IPS-15b (cell line): Measurements from ENCODE around the gene FLNB.
A peak's percentile ranks its signal among the peaks of the same experiment; 100 is the strongest.

Experiments
- H3K27me3 ChIP-seq: one replicate; pipeline ENCODE4 v1.6.1; 2013; ENCODE audit warnings: low read length; ENCODE audit not compliant: control insufficient read depth, insufficient read depth
- H3K36me3 ChIP-seq: one replicate; pipeline ENCODE4 v1.6.1; 2013; ENCODE audit warnings: low read length; ENCODE audit not compliant: control insufficient read depth, insufficient read depth
- H3K4me1 ChIP-seq: one replicate; pipeline ENCODE4 v1.6.1; 2013; ENCODE audit warnings: mild to moderate bottlenecking, low read length; ENCODE audit not compliant: control insufficient read depth, insufficient read depth
- H3K4me3 ChIP-seq: one replicate; pipeline ENCODE4 v1.5.1; 2013; ENCODE audit warnings: low read depth, low read length
- H3K9ac ChIP-seq: one replicate; pipeline ENCODE4 v1.6.1; 2013; ENCODE audit warnings: low read depth, mild to moderate bottlenecking, low read length
- H3K9me3 ChIP-seq: one replicate; pipeline ENCODE4 v1.6.1; 2013; ENCODE audit warnings: mild to moderate bottlenecking, low read length; ENCODE audit not compliant: control insufficient read depth, insufficient read depth

The FLNB gene

DNA sequence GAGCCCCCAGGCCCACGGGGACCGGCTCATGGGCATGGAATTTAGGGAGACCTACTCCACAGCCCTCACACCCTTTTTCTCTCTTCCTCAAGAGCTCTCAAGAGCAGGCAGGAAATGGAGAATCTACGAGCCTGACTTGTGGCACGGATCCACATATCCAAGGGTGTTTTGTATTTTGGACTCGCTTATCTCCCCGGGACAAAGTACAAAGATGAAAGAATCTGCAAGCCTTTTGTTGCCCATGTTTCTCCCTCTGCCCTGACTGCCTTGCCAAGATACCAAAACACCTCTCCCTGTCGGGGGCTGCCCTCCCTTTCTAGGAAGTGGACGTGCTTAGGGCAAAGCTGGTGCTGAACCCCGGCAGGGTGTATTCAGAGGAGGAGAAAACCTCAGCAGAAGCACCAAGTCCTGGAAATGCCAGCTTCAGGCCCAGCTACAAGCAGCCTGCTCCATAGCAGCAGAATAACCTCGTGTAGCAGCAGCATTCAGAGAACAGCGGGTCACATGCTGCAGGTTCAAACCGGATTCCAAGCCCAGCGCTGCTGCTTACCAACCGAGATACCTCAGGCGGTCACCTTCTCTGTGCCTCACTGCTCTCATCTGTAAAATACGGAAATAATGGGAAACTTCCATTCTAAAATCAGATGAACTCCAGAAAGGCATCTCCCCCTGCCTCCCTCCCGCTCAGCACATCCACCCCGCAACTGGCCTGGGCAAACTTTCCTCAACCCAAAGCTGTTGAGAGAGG, 167.4 kb downstream of the FLNB start:
- no peak overlapping the region for H3K4me3 ChIP-seq
- H3K9me3 ChIP-seq: no peaks in the 10 kb centered on the region
- peaks cover under 1% of the 10 kb centered on the region for H3K36me3 ChIP-seq
- peaks cover 27% of the 10 kb centered on the region for H3K4me1 ChIP-seq
- peaks cover 11% of the 10 kb centered on the region for H3K27me3 ChIP-seq
- H3K9ac ChIP-seq: no peak overlapping the region

DNA sequence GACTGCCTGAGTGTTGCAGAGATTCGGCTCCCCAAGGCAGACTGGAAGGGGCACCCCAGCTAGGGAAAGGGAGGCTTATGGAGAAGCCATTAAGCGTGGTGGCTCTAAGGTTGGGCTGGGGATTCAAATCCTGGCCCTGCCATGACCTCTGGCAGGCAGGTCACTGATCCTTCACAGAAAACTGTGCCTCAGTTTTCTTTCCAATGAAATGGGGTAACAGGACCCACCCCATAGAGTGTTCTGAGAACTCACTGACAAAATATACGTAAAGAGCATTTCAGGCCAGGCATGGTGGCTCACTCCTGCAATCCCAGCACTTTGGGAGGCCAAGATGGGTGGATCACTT, 167.9 kb downstream of the FLNB start:
- Histone ChIP-seq H3K27me3 (peaks cover 11% of the 10 kb centered on the region), H3K4me3 (no peak overlapping the region), H3K36me3 (no peaks in the 10 kb centered on the region), H3K9ac (no peak overlapping the region), H3K9me3 (no peaks in the 10 kb centered on the region), H3K4me1 (peaks cover 27% of the 10 kb centered on the region)

DNA sequence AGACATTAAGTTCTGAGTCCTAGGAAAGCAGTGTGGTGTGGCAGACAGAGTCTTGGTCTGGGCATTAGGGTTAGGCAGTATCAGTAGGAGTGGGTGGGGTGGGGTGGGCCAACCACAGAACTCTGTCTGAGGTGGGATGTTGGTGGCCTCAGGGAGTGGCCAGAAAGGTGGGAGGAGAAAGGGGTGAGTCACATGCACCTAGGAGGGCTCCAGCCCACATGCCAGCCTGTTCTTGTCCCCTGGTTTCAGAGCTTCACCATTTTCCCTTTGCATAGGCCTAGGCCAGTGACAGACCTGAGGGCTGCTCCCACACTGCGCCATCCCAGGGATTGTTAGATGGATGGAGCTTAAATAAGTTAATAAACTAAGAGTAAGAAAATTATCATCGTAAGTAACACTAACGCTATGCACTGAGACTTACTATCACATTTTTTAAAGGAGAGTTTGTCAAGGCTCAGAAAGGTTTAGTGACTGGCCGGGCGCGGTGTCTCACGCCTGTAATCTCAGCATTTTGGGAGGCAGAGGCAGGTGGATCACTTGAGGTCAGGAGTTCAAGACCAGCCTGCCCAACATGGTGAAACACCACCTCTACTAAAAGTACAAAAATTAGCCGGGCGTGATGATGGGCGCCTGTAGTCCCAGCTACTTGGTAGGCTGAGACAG, 168.7 kb downstream of the FLNB start:
- Histone ChIP-seq H3K9ac (no peak overlapping the region), H3K4me3 (no peak overlapping the region), H3K9me3 (no peaks in the 10 kb centered on the region), H3K4me1 (peaks cover 24% of the 10 kb centered on the region), H3K36me3 (no peaks in the 10 kb centered on the region), H3K27me3 (peaks cover 11% of the 10 kb centered on the region)

DNA sequence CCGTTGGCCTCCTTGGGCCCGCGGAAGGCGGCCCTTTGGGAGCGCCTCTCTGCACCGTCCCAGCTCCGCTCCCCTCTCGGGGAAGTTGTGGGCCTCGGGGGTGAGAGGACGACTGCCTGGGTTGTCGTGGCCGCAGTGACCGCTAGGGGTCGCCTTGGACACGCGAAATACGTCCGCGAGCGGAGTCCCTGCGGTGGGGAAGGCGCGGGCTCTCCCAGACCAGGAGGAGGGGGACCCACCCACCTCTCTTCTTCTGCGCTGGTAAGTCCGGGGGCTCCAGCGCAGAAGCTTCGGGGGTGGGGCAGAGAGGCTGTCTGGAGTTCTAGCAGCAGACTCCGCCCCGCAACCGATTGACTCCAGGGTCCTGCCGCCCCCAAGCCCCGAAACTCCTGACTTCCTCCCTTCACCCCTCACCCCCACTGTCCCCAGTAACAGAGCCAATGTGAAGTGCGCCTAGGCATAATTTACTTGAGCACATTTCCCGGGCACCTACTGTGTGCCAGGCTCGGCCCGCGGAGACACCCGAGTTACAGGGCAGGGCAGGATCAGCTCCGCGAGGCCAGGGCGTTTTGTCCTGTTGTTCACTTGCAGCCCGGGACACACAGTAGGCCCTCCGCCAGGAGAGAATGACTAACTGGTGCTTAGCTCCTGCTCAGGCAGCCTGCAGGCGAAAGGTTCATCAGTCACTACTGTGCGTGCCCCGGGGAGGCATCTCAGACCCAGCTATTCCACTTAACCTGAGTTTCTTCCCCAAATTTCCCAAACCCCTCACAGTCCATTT, 169.7 kb downstream of the FLNB start:
- Histone ChIP-seq H3K9ac (no peak overlapping the region), H3K9me3 (no peaks in the 10 kb centered on the region), H3K36me3 (no peaks in the 10 kb centered on the region), H3K27me3 (peaks cover 11% of the 10 kb centered on the region), H3K4me3 (peak overlapping the region; percentile 50), H3K4me1 (peaks cover 24% of the 10 kb centered on the region)

DNA sequence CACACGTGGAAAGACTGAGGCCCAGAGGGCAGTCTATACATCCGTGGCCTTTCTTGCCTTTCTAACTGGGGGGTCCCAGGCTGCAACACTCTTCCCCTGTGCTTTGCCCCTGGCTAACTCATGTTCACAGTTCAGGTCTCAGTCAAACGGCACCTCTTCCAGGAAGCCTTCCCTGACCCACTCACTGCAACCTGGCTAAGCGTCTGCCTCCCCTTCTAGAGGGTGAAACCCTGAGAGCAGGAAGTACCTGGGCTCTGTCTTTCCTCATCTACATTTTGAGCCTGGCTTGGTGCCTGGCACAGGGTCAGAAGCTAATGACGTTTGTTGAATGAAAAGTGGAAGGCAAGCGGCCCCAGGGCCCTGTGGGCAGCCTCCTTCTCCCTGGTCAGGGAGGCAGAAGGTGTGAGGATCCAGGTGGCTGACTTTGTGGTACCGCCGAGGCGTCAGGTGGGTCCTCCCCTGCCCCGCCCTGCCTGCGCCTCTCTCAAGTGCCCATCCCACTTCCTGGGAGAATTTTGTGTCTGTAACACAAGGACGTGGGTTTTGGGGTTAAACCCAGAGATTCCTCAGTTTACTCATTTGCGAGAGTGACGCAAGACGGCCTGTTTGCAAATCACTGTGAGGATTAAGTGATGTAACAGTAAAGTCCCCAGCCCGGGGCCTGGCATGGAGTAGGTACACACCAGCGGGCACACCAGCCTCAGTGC, 170.5 kb downstream of the FLNB start:
- H3K4me3 ChIP-seq: peak overlapping the region; percentile 50
- no peaks in the 10 kb centered on the region for H3K9me3 ChIP-seq
- no peak overlapping the region for H3K9ac ChIP-seq
- H3K27me3 ChIP-seq: peaks cover 11% of the 10 kb centered on the region
- peaks cover 18% of the 10 kb centered on the region for H3K4me1 ChIP-seq
- H3K36me3 ChIP-seq: no peaks in the 10 kb centered on the region

DNA sequence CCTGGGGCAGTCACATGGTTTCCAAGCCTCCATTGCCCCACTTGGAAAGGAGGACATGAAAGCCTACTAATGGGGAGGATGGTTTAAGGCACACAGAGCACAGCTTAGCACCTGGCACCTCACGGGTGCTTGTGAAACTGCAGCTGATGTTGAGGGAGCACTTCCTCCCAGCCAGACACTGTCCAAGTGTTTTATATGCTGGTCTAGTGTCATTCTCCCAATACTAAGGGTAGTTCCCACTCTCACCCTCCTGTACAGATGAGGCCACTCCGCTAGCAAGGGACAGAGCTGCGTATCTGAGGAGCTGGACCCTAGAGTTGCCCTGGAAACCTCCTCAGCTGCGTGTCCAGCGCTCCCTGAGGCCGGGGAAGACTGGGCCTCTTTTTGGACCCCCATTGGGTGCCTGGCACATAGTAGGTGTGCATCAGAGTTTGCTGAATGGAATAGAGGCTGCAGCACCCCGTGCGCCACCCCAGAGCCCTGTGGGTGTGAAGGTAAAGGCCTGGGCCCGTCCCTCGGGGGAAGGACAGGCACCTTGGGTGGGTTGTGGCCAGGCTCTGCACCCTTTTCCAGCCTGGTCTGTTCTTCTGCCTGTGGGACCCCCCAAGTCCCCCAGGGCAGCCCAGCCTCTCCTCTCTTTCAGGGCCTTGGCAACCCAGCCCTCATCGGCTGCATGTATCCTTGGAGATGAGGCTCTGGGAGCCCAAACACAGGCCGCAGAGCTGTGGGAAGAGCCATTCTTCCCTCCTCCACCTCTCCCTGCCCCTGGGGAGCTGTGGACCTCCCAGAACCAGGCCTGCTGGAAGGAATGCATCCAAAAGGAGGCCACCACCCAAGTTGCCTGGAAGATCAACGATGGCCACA, 171.2 kb downstream of the FLNB start:
- Histone ChIP-seq H3K27me3 (peaks cover 11% of the 10 kb centered on the region), H3K4me3 (no peak overlapping the region), H3K9ac (no peak overlapping the region), H3K36me3 (no peaks in the 10 kb centered on the region), H3K9me3 (no peaks in the 10 kb centered on the region), H3K4me1 (peaks cover 12% of the 10 kb centered on the region)

DNA sequence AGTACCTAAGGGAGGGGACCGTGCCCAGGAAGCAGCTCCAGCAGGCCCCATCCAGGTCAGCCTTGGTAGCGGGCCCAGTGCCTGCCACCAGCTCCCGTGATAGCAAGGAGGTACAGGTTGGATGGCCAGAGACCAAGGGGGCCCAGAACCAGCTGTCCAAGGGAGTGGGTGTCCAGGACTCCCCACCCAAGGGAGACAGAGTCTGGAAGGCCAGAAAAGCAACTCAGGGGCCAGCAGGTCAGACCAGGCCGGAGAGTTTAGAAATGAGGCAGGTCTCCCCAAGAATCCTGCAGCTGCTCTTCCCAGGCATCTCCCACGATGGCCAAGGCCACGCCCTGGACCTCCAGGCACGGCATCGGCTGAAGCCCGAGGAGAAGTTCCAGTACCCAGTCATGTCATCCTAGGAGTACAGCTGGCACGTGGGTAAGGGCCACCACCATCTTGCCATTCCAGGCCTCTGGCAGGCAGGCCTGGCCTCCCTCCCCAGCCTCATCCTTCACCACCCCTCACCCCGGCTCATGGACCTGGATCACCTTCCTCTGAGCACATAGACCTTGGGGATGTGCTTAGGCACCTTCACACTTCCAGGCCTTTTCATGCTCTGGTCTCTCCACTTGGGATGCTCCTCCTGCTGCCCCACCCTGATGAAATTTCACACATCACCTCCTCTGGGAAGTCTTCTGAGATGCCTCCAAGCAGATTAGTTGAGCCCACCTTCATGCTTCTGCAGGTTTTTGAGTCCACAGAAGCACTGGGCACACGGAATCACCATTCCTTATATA, 172.1 kb downstream of the FLNB start:
- peaks cover 10% of the 10 kb centered on the region for H3K4me1 ChIP-seq
- no peaks in the 10 kb centered on the region for H3K9me3 ChIP-seq
- H3K27me3 ChIP-seq: peaks cover 11% of the 10 kb centered on the region
- no peaks in the 10 kb centered on the region for H3K36me3 ChIP-seq
- H3K4me3 ChIP-seq: no peak overlapping the region
- H3K9ac ChIP-seq: no peak overlapping the region

DNA sequence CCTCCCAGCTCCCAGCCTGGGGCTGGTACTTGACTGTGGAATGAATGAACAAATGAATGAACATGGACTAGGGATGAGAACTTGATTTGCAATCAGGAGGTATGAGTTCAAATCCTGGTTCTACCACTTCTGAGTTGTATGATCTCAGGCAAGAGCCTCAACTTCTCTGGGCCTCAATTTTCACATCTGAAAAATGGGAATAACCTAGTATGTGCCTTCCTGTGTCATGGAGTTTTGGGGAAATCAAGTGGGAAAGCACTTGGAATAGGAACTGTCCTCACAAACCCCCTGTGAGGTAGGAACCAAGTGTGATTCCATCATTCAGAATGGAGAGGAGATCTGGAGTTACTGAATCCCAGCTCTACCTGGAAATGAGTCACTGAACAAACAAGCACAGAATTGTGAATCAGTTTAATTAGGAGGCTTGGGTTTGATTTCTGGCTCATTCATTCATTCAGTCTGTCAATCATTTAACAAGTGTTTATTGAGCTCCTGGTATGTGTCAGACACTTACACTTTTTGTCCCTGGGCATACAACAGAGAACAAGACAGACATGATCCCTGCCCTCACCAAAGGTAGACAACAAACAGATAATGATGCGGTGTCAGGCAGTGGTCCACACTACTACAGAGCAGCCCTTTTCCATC, 172.8 kb downstream of the FLNB start:
- H3K9ac ChIP-seq: no peak overlapping the region

DNA sequence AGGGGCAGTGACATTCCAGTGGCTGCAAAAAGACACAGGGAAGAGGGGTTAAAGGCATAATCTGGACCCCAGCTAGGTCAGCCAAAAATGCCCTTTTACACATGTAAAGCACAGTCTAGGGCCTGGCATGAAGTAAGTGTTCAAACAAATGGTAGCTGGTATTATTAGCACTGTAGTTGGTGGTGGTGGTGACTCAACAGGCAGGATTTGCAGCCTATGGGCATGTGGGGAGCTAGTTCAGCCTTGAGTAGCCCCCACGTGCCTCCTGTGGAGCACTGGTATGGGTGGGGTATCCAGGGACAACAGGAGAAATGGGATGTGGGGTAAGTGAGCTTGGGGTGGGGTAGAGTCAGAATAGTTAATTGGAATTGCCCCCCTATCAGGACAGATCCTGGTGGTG, 175.0 kb downstream of the FLNB start:
- peaks cover 2% of the 10 kb centered on the region for H3K4me1 ChIP-seq
- H3K4me3 ChIP-seq: no peak overlapping the region
- H3K27me3 ChIP-seq: peaks cover 11% of the 10 kb centered on the region
- no peaks in the 10 kb centered on the region for H3K9me3 ChIP-seq
- no peak overlapping the region for H3K9ac ChIP-seq
- H3K36me3 ChIP-seq: no peaks in the 10 kb centered on the region

More for the DNA sequence above, 172.8 kb downstream of the FLNB start:
- Histone ChIP-seq H3K9me3 (no peaks in the 10 kb centered on the region), H3K27me3 (peaks cover 11% of the 10 kb centered on the region), H3K4me1 (peaks cover 3% of the 10 kb centered on the region), H3K4me3 (no peak overlapping the region), H3K36me3 (no peaks in the 10 kb centered on the region)

DNA sequence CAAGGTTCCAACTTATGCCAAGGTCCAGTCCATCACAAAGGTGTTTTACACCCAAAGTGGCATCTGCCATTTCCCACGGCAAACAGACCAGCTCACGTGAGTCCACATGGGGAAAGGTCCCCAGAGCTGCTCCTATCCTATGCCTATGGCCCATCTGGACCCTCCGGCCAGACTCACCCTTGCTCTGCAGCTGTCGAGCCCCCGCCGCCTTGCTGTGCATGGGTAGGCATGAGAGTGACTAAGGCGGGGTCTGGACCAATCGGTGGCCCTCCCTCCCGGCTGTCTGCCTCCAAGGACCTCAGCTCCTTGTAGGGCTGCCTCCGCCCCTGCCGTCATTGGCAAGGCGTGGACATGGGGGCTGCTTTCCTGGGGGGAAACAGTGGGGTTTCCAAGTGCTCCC, 175.7 kb downstream of the FLNB start:
- Histone ChIP-seq H3K4me3 (no peak overlapping the region), H3K27me3 (peaks cover 4% of the 10 kb centered on the region), H3K9me3 (no peaks in the 10 kb centered on the region), H3K36me3 (no peaks in the 10 kb centered on the region), H3K9ac (no peak overlapping the region), H3K4me1 (peaks cover 5% of the 10 kb centered on the region)
